ENCODE results near the gene TNFRSF18.

GRCh38 chr1:1156140-1157032, 50.0 kb downstream of the TNFRSF18 start:
- TF ChIP-seq POLR2A (IDR thresholded peaks at IDR 0.05; ENCODE audit: low read depth, low read length): no peak
- TF ChIP-seq POLR2AphosphoS5 (IDR thresholded peaks at IDR 0.05; ENCODE audit: insufficient read depth, low read depth, low read length): no peak
- no peak for TF ChIP-seq CTCF (IDR thresholded peaks at IDR 0.05; ENCODE audit: extremely low read depth in 1 of 2, insufficient read depth in 1 of 2, low read depth in 1 of 2, low read length in 2 of 2)
- no peak for TF ChIP-seq FOS (IDR thresholded peaks at IDR 0.05; ENCODE audit: borderline replicate concordance, insufficient read depth, low read length)
- TF ChIP-seq GATA2 (IDR thresholded peaks at IDR 0.05; ENCODE audit: insufficient read depth, insufficient read length, low read depth, low read length): no peak
- TF ChIP-seq MYC (IDR thresholded peaks at IDR 0.05; ENCODE audit: low read depth, low read length): no peak
- TF ChIP-seq EZH2 (IDR thresholded peaks at IDR 0.05; ENCODE audit: borderline replicate concordance, low read depth, low read length, severe bottlenecking): no peak
- TF ChIP-seq MAX (IDR thresholded peaks at IDR 0.05; ENCODE audit: insufficient read depth, insufficient read length): no peak

All from endothelial cell of umbilical vein (primary cell).